Head of caudate nucleus (tissue), 42 donors: Measurements from ENCODE around the gene ARHGAP5.

Source experiments
- DNase-seq, 42 donors: peaks; one replicate each; pipeline versions ENCODE4 v3.0.0 to v3.0.0-alpha.2; 2020 to 2021; ENCODE audit warnings: mixed read lengths in 7 of 42
- intact Hi-C: fragments of 100-400 bp; cut with DNase I; formaldehyde crosslinking; loops from one replicate; pipeline ENCODE4 v1.15.0; 2022

The ARHGAP5 gene

GRCh38 chr14:32201816-32202490 lies 124.8 kb downstream of the ARHGAP5 start, which contains the start of gene RNU6-7:
TSS of gene RNU6-7 (plus strand) at chr14:32202045.
- intact Hi-C loops: loop anchor here (5.0 kb wide), 1 partner anchor 125 kb away; the partner anchor contains the start of gene ARHGAP5

GRCh38 chr14:32202491-32202997 lies 125.4 kb downstream of the ARHGAP5 start:
- DNase-seq: peak in 8 of 42 donors; percentile 7 to 46 (median 20)
- intact Hi-C loops: loop anchor here (5.0 kb wide), 1 partner anchor 125 kb away; the partner anchor contains the start of gene ARHGAP5

More at GRCh38 chr14:32201816-32202490, 124.8 kb downstream of the ARHGAP5 start, which contains the start of gene RNU6-7:
- peak in 37 of 42 donors; percentile 10 to 71 (median 42) for DNase-seq

- intact Hi-C loops: loop anchor here (5.0 kb wide), 1 partner anchor 126 kb away; the partner anchor contains the start of gene ARHGAP5
- DNase-seq: peak; percentile 81 to 96 (median 90)
Measured at GRCh38 chr14:32202998-32203882, 126.1 kb downstream of the ARHGAP5 start, which contains the start of gene RNU6-8. TSS of gene RNU6-8 (minus strand) at chr14:32203269.

GRCh38 chr14:32203928-32204357 lies 126.8 kb downstream of the ARHGAP5 start:
- peak in 21 of 42 donors; percentile 7 to 59 (median 19) for DNase-seq
- intact Hi-C loops: loop anchor here (5.0 kb wide), 1 partner anchor 127 kb away; the partner anchor contains the start of gene ARHGAP5

- no peak for DNase-seq
- intact Hi-C loops: no loop called here
Measured at GRCh38 chr14:32205554-32205953, 128.4 kb downstream of the ARHGAP5 start.

- intact Hi-C loops: no loop called here
- no peak for DNase-seq
Measured at GRCh38 chr14:32205984-32206383, 128.9 kb downstream of the ARHGAP5 start.

- no peak for DNase-seq
- intact Hi-C loops: no loop called here
Measured at GRCh38 chr14:32206552-32206951, 129.4 kb downstream of the ARHGAP5 start.

GRCh38 chr14:32208490-32208889 lies 131.4 kb downstream of the ARHGAP5 start:
- no peak for DNase-seq
- intact Hi-C loops: no loop called here
